Mesenchymal stem cell (in vitro differentiated cells and primary cell): ENCODE data around the gene BAD.

Experiments used
- DNase-seq: peaks from one replicate; pipeline ENCODE4 v3.0.0-alpha.2; 2013
- H2AFZ ChIP-seq: one replicate; pipeline ENCODE4 v1.6.1; 2013; ENCODE audit warnings: low read depth, mild to moderate bottlenecking, control low read depth, inconsistent platforms, low read length, moderate library complexity
- H2AK5ac ChIP-seq: 2 replicates; pipeline ENCODE4 v1.6.1; 2013; ENCODE audit warnings: low read length, moderate library complexity, mild to moderate bottlenecking, inconsistent platforms; ENCODE audit not compliant: severe bottlenecking
- H2BK120ac ChIP-seq: one replicate; pipeline ENCODE4 v1.6.1; 2013; ENCODE audit warnings: low read depth, mild to moderate bottlenecking, inconsistent platforms, low read length, moderate library complexity
- H2BK12ac ChIP-seq, 2 experiments: one replicate each; pipeline ENCODE4 v1.6.1; 2013; ENCODE audit warnings: inconsistent platforms in 2 of 2, low read length in 2 of 2, mild to moderate bottlenecking in 2 of 2, moderate library complexity in 2 of 2, control low read depth in 1 of 2
- H2BK15ac ChIP-seq: one replicate; pipeline ENCODE4 v1.6.1; 2013; ENCODE audit warnings: mild to moderate bottlenecking, low read depth, inconsistent platforms; ENCODE audit not compliant: poor library complexity, severe bottlenecking
- H2BK5ac ChIP-seq: 2 replicates; pipeline ENCODE4 v1.6.1; 2013; ENCODE audit warnings: low read depth, mild to moderate bottlenecking, low read length, control low read depth, inconsistent platforms; ENCODE audit not compliant: poor library complexity, severe bottlenecking
- H3K14ac ChIP-seq, 2 experiments: one replicate each; pipeline ENCODE4 v1.6.1; 2013; ENCODE audit warnings: inconsistent platforms in 2 of 2, low read length in 2 of 2, control low read depth in 1 of 2, mild to moderate bottlenecking in 1 of 2, moderate library complexity in 1 of 2
- H3K18ac ChIP-seq, 2 experiments: one replicate each; pipeline ENCODE4 v1.6.1; 2013; ENCODE audit warnings: inconsistent platforms in 2 of 2, low read length in 2 of 2, control low read depth in 1 of 2, low read depth in 1 of 2, mild to moderate bottlenecking in 1 of 2
- H3K23ac ChIP-seq, 2 experiments: one replicate each; pipeline ENCODE4 v1.6.1; 2013; ENCODE audit warnings: inconsistent platforms in 2 of 2, low read length in 2 of 2, mild to moderate bottlenecking in 2 of 2, moderate library complexity in 2 of 2, control low read depth in 1 of 2
- H3K27ac ChIP-seq: 2 replicates; pipeline ENCODE4 v1.5.1; 2013; ENCODE audit warnings: mild to moderate bottlenecking, moderate library complexity, low read length, control low read depth, inconsistent platforms; ENCODE audit not compliant: poor library complexity, severe bottlenecking
- H3K27me3 ChIP-seq, 2 experiments: 2 replicates each; pipeline versions ENCODE4 v1.6.1 to v1.7.0; 2013; ENCODE audit warnings: low read length in 2 of 2, mild to moderate bottlenecking in 2 of 2, moderate library complexity in 2 of 2, control low read depth in 1 of 2, inconsistent platforms in 1 of 2; ENCODE audit not compliant: control insufficient read depth in 1 of 2, insufficient read depth in 1 of 2
- H3K36me3 ChIP-seq, 2 experiments: 2 replicates each; pipeline versions ENCODE4 v1.6.1 to v1.7.0; 2013; ENCODE audit warnings: low read length in 2 of 2, control low read depth in 1 of 2, inconsistent platforms in 1 of 2, low read depth in 1 of 2, mild to moderate bottlenecking in 1 of 2; ENCODE audit not compliant: insufficient read depth in 2 of 2, control insufficient read depth in 1 of 2
- H3K4ac ChIP-seq, 2 experiments: one replicate each; pipeline ENCODE4 v1.6.1; 2013; ENCODE audit warnings: inconsistent platforms in 2 of 2, low read length in 2 of 2, mild to moderate bottlenecking in 2 of 2, moderate library complexity in 2 of 2, control low read depth in 1 of 2, low read depth in 1 of 2
- H3K4me1 ChIP-seq: 2 replicates; pipeline ENCODE4 v1.6.1; 2013; ENCODE audit warnings: low read depth, low read length, control low read depth; ENCODE audit not compliant: control insufficient read depth, insufficient read depth
- H3K4me2 ChIP-seq: 2 replicates; pipeline ENCODE4 v1.6.1; 2013; ENCODE audit warnings: low read length, mild to moderate bottlenecking, inconsistent platforms; ENCODE audit not compliant: poor library complexity, severe bottlenecking
- H3K4me3 ChIP-seq, 2 experiments: 2 replicates each; pipeline versions ENCODE4 v1.5.1 to v1.7.0; 2013; ENCODE audit warnings: low read length in 2 of 2, mild to moderate bottlenecking in 2 of 2, control low read depth in 1 of 2, low read depth in 1 of 2; ENCODE audit not compliant: insufficient read depth in 1 of 2
- H3K79me1 ChIP-seq: replicated peaks from 2 replicates; pipeline ENCODE4 v1.6.1; 2013; ENCODE audit warnings: mild to moderate bottlenecking, control low read depth, low read length, inconsistent platforms; ENCODE audit not compliant: poor library complexity, severe bottlenecking
- H3K9ac ChIP-seq: 2 replicates; pipeline ENCODE4 v1.7.0; 2013; ENCODE audit warnings: mild to moderate bottlenecking, low read length, moderate library complexity
- H3K9me3 ChIP-seq: 2 replicates; pipeline ENCODE4 v1.7.0; 2013; ENCODE audit warnings: mild to moderate bottlenecking, low read length; ENCODE audit not compliant: control insufficient read depth
- H4K8ac ChIP-seq: one replicate; pipeline ENCODE4 v1.6.1; 2013; ENCODE audit warnings: inconsistent platforms, mild to moderate bottlenecking, low read length, moderate library complexity
- H4K91ac ChIP-seq: one replicate; pipeline ENCODE4 v1.6.1; 2013; ENCODE audit warnings: mild to moderate bottlenecking, low read length, inconsistent platforms
- WGBS: methylation state at CpG from one replicate; pipeline ENCODE4 v1.1.7; 2013; ENCODE audit warnings: mixed read lengths; 5-methylcytosine and 5-hydroxymethylcytosine counted together

The BAD gene

DNA sequence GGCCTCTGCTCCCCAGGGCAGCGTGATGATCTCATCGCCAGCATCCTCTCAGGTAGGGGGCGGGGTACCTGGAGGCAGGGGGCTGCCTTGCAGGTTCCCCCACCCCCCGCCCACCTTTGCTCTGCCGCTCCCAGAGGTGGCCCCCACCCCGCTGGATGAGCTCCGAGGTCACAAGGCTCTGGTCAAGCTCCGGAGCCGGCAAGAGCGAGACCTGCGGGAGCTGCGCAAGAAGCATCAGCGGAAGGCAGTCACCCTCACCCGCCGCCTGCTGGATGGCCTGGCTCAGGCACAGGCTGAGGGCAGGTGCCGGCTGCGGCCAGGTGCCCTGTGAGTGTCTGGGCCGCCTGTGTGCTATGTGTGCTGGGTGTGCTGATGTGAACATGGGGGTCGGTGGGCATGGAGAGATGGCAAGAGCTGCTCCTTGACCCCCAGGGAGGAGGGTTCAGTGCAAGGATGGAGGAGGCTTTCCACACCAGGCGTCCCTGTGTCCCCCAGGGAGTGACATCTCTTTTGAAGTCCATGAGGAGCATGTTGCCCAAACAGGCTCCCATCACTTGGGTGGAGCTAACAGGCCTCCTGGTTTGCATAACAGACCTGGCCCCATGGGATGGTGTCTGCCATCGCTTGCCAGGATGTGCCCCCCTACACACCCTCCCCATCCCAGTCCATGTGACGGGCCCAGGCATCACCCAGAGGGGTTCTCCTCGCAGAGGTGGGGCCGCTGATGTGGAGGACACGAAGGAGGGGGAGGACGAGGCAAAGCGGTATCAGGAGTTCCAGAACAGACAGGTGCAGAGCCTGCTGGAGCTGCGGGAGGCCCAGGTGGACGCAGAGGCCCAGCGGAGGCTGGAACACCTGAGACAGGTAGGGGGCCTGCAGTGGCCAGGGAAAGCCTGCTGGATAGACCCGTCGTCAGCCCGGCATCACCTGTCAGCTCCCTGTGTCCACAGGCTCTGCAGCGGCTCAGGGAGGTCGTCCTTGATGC is 19.0 kb downstream of the BAD start:
- no peak overlapping the region for H2BK5ac ChIP-seq
- H2AK5ac ChIP-seq: no peak overlapping the region
- no peaks in the 10 kb centered on the region for H3K27me3 ChIP-seq
- no peak overlapping the region for H3K14ac ChIP-seq
- peaks cover 35% of the 10 kb centered on the region for H3K4me1 ChIP-seq
- H3K9me3 ChIP-seq: no peaks in the 10 kb centered on the region
- no peak overlapping the region for H4K91ac ChIP-seq
- no peak overlapping the region for H4K8ac ChIP-seq
- no peak overlapping the region for H3K9ac ChIP-seq
- H3K36me3 ChIP-seq: peaks cover 53 to 77% of the 10 kb centered on the region in 2 experiments
- WGBS: 95% methylated on average over 35 of the region's 35 CpGs
- no peak overlapping the region for H3K23ac ChIP-seq
- no peak overlapping the region for H3K4me3 ChIP-seq
- no peak for DNase-seq
- H2BK120ac ChIP-seq: no peak overlapping the region
- H3K4me2 ChIP-seq: no peak overlapping the region
- H2BK15ac ChIP-seq: no peak overlapping the region
- H3K4ac ChIP-seq: no peak overlapping the region
- H3K18ac ChIP-seq: no peak overlapping the region
- H2BK12ac ChIP-seq: no peak overlapping the region
- peaks cover 14% of the 10 kb centered on the region for H3K79me1 ChIP-seq
- no peak overlapping the region for H3K27ac ChIP-seq
- no peak overlapping the region for H2AFZ ChIP-seq

DNA sequence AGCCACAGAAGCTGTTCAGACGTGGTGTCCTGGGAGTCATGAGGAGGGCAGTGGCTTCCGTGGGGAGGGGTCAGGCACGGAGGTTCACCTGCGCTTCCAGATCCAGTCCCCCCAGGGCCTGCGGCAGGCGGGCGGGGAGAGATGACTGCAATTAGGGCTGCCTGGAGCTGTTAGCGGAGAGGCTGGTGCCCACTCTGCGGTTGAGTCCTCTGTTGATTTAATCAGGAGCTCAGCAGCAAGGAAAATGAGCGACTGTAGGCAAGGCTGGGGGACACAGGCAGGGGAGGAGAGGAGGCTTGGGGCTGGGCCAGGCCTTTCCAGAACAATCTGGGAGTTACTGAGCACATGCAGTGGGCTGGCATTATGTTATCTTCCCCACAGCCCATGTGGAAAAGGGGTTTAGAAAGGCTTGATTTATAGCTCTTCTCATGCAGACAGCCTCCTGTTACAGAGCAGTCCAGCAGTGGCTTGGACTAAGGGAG is 20.1 kb downstream of the BAD start:
- Histone ChIP-seq H3K4me3 (no peak overlapping the region), H2BK120ac (no peak overlapping the region), H3K4ac (no peak overlapping the region), H3K36me3 (peaks cover 64 to 88% of the 10 kb centered on the region in 2 experiments), H3K9me3 (no peaks in the 10 kb centered on the region), H2BK15ac (no peak overlapping the region), H3K4me1 (peaks cover 35% of the 10 kb centered on the region), H3K23ac (no peak overlapping the region), H3K9ac (no peak overlapping the region), H4K91ac (no peak overlapping the region), H2AFZ (no peak overlapping the region), H3K27ac (no peak overlapping the region), H3K4me2 (no peak overlapping the region), H3K14ac (no peak overlapping the region), H2BK12ac (peak overlapping the region in 1 of 2 experiments; percentile 29), H4K8ac (no peak overlapping the region), H2BK5ac (no peak overlapping the region), H3K27me3 (no peaks in the 10 kb centered on the region), H2AK5ac (no peak overlapping the region), H3K79me1 (peaks cover 16% of the 10 kb centered on the region), H3K18ac (no peak overlapping the region)
- no peak for DNase-seq
- WGBS: 92% methylated on average over 10 of the region's 10 CpGs

DNA sequence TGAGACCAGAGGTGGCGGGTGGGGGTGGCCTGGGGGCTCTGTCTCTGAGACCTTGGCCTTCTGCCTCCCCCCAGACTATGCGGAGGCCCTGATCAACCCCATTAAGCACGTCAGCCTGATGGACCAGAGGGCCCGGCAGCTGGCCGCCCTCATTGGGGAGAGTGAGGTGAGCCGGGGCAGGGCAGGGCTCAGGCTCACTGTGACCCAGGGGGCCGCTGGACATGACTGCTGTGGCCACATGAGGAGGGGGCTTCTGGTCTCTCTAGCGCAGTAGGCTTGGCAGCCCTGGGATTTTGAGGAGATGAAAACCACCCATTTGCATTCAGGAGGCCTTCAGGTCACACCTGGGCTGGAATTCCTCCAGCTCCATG is 20.5 kb downstream of the BAD start:
- Histone ChIP-seq H2BK5ac (no peak overlapping the region), H2AFZ (no peak overlapping the region), H3K27ac (no peak overlapping the region), H4K91ac (peak overlapping the region; percentile 28), H3K18ac (no peak overlapping the region), H2AK5ac (no peak overlapping the region), H2BK12ac (peak overlapping the region in 1 of 2 experiments; percentile 32), H2BK120ac (no peak overlapping the region), H4K8ac (no peak overlapping the region), H3K9me3 (no peaks in the 10 kb centered on the region), H3K4me2 (no peak overlapping the region), H3K36me3 (peaks cover 69 to 93% of the 10 kb centered on the region in 2 experiments), H3K79me1 (peaks cover 16% of the 10 kb centered on the region), H3K14ac (no peak overlapping the region), H3K9ac (no peak overlapping the region), H3K4ac (no peak overlapping the region), H3K4me3 (no peak overlapping the region), H2BK15ac (peak overlapping the region; percentile 12), H3K27me3 (no peaks in the 10 kb centered on the region), H3K23ac (no peak overlapping the region), H3K4me1 (peaks cover 36% of the 10 kb centered on the region)
- 96% methylated on average over 8 of the region's 8 CpGs for WGBS
- no peak for DNase-seq
